Left lung (tissue), 14 donors: ENCODE measurements around the gene NEGR1. TPM values are rescaled to one million over a fixed set of nuclear protein-coding genes. Genes with fewer than 3 reads are reported as not detected.

ENCODE experiments used
- ATAC-seq: fragments of 200-7000 bp; cut with Tn5 transposase; one replicate; pipeline ENCODE4 v1.9.1; 2020; ENCODE audit warnings: moderate library complexity
- DNase-seq, 4 donors: peaks; one replicate each; pipeline ENCODE4 v3.0.0-alpha.2; 2013 to 2020
- H3K27ac ChIP-seq, 2 donors: fragments of 200-600 bp; sonication (generic) in 1 of 2; one replicate each; pipeline versions ENCODE4 v1.5.0 to v1.8.0; 2020 to 2021
- H3K27me3 ChIP-seq, 2 donors: fragments of 200-600 bp; sonication (generic) in 1 of 2; one replicate each; pipeline versions ENCODE4 v1.5.0 to v1.8.0; 2020 to 2021
- H3K36me3 ChIP-seq, 2 donors: fragments of 200-600 bp; sonication (generic) in 1 of 2; one replicate each; pipeline versions ENCODE4 v1.5.0 to v1.8.0; 2020 to 2021
- H3K4me1 ChIP-seq, 2 donors: fragments of 200-600 bp; one replicate each; pipeline ENCODE4 v1.8.0; 2021
- H3K4me3 ChIP-seq, 2 donors: fragments of 200-600 bp; sonication (generic) in 1 of 2; one replicate each; pipeline versions ENCODE4 v1.5.0 to v1.8.0; 2020 to 2021; ENCODE audit warnings: mild to moderate bottlenecking in 1 of 2
- H3K9me3 ChIP-seq, 2 donors: fragments of 200-600 bp; sonication (generic) in 1 of 2; one replicate each; pipeline versions ENCODE4 v1.5.0 to v1.8.0; 2020 to 2021
- CTCF ChIP-seq, 2 donors: fragments of 200-600 bp; sonication (generic) in 1 of 2; IDR thresholded peaks; one replicate each; pipeline versions ENCODE4 v1.5.0 to v1.8.0; 2021; ENCODE audit warnings: antibody characterized with exemption in 2 of 2
- intact Hi-C, 2 donors: fragments of 100-400 bp; cut with DNase I; formaldehyde crosslinking; loops; one replicate each; pipeline versions ENCODE4 v1.11.2 to v1.14.2; 2022
- long read RNA-seq, 12 donors: library from polyadenylated mRNA in 2 of 12; unstranded in 2 of 12; transcript quantifications; one replicate each; pipeline ENCODE4 v2.0.0 and lab custom pipeline, GENCODE V29; 2019 to 2026
- polyA plus RNA-seq, 6 donors: library from polyadenylated mRNA; unstranded; fragments of 120-200 nt; gene quantifications; one replicate each; pipeline ENCODE4 v1.2.1, GENCODE V29; 2013; ENCODE audit not compliant: insufficient read length in 6 of 6
- total RNA-seq, 2 donors: library from RNA; stranded (reverse); fragmentation: NEBNext Ultra II Directional; extraction: Animal tissue kit (Norgen Biotek cat#: 25700); gene quantifications; one replicate each; pipeline ENCODE4 v1.2.1, GENCODE V29; 2021
- donor health status: DM: no; HTN: yes; CAD: no.
- donor health status: DM: no; HTN: no; CAD: no.

Gene NEGR1
- total RNA-seq, result 1 to 10 TPM; 3.7 to 5.7 TPM
- 1 to 10 TPM; 2.4 to 5.4 (median 3.3) TPM for polyA plus RNA-seq
- long read RNA-seq, donor 1, result 0 reads
- long read RNA-seq, donor 2, result 0 reads
- long read RNA-seq, donor 3, result 0 reads
- long read RNA-seq, donor 4, result 0 reads
- long read RNA-seq, donor 5, result 0 reads
- long read RNA-seq, donor 6, result 0 reads
- long read RNA-seq, donor 7, result 0 reads
- long read RNA-seq, donor 8, result 0 reads
- long read RNA-seq, donor 9, result 0 reads
- long read RNA-seq, donor 10, result 0 reads
- long read RNA-seq, donor 11, partial matches to known transcripts, result 18 of 18 reads
- long read RNA-seq, donor 11, other reads (novel, unspliced or antisense), result 0 of 18 reads
- long read RNA-seq, donor 12, result 0 reads

GRCh38 chr1:72282271-72283021 is at the start of gene NEGR1:
NEGR1 (minus strand) TSS chr1:72282539.
- H3K27ac ChIP-seq, result peak within 1 kb of the TSS; percentile 81 to 91
- no peaks in the 10 kb centered on the region for H3K9me3 ChIP-seq
- H3K4me3 ChIP-seq, result peak within 1 kb of the TSS; percentile 39 to 64
- DNase-seq (peak; percentile 79 to 94 (median 87)), ATAC-seq (peak; percentile 91)
- intact Hi-C loops, result no loop called here
- peaks cover 0 to 15% of the 10 kb centered on the region in 2 donors for H3K4me1 ChIP-seq
- H3K36me3 ChIP-seq, result no peaks in the 10 kb centered on the region
- TF ChIP-seq CTCF (IDR thresholded peaks at IDR 0.05), result no peak
- peaks cover 0 to 28% of the 10 kb centered on the region in 2 donors for H3K27me3 ChIP-seq

GRCh38 chr1:72326494-72326893 is 44.2 kb upstream of the NEGR1 start:
- Histone ChIP-seq H3K4me3 (no peak overlapping the region), H3K27ac (no peak overlapping the region), H3K27me3 (no peaks in the 10 kb centered on the region), H3K9me3 (no peaks in the 10 kb centered on the region), H3K36me3 (no peaks in the 10 kb centered on the region), H3K4me1 (no peaks in the 10 kb centered on the region)
- no peak for ATAC-seq
- no peak for DNase-seq
- no peak for TF ChIP-seq CTCF (IDR thresholded peaks at IDR 0.05)
- intact Hi-C loops, result no loop called here

GRCh38 chr1:72324451-72324850 is 42.1 kb upstream of the NEGR1 start:
- intact Hi-C loops, result no loop called here
- Histone ChIP-seq H3K9me3 (no peaks in the 10 kb centered on the region), H3K4me3 (no peak overlapping the region), H3K27me3 (no peaks in the 10 kb centered on the region), H3K36me3 (no peaks in the 10 kb centered on the region), H3K27ac (no peak overlapping the region), H3K4me1 (no peaks in the 10 kb centered on the region)
- DNase-seq, result peak in 1 of 4 donors; percentile 34
- TF ChIP-seq CTCF (IDR thresholded peaks at IDR 0.05), result no peak
- no peak for ATAC-seq

- H3K36me3 ChIP-seq, result no peaks in the 10 kb centered on the region
- ATAC-seq (no peak), DNase-seq (no peak)
- H3K4me3 ChIP-seq, result no peak overlapping the region
- H3K27ac ChIP-seq, result no peak overlapping the region
- H3K9me3 ChIP-seq, result no peaks in the 10 kb centered on the region
- H3K4me1 ChIP-seq, result no peaks in the 10 kb centered on the region
- TF ChIP-seq CTCF (IDR thresholded peaks at IDR 0.05), result no peak
- intact Hi-C loops, result no loop called here
- no peaks in the 10 kb centered on the region for H3K27me3 ChIP-seq
These were observed 40.6 kb upstream of the NEGR1 start for GRCh38 chr1:72322910-72323309.

- intact Hi-C loops, result no loop called here
These were observed 14.2 kb upstream of the NEGR1 start for GRCh38 chr1:72296501-72296900.

More at GRCh38 chr1:72296501-72296900, 14.2 kb upstream of the NEGR1 start:
- Histone ChIP-seq H3K27me3 (no peaks in the 10 kb centered on the region), H3K36me3 (no peaks in the 10 kb centered on the region), H3K4me1 (no peaks in the 10 kb centered on the region), H3K27ac (no peak overlapping the region), H3K4me3 (no peak overlapping the region), H3K9me3 (no peaks in the 10 kb centered on the region)
- no peak for TF ChIP-seq CTCF (IDR thresholded peaks at IDR 0.05)
- no peak for ATAC-seq
- no peak for DNase-seq
